Purkinje cell (primary cell): ENCODE measurements around the gene PRAMEF8. TPM values are rescaled to one million over a fixed set of nuclear protein-coding genes. Genes with fewer than 3 reads are reported as not detected.

Experiments
- polyA plus RNA-seq: library from polyadenylated mRNA; unstranded; fragments of >200 nt; fragmentation: Nextera tagmentation; gene quantifications from 2 replicates; pipeline ENCODE4 v1.2.1, GENCODE V29; 2014

The PRAMEF8 gene
- not detected in 2 replicates for polyA plus RNA-seq

GRCh38 chr1:13285037-13285436, at the start of gene PRAMEF8:
Gene PRAMEF8, minus strand, starts transcription at chr1:13285137. Its CDS starts 1,046 bp downstream, at chr1:13284091.

GRCh38 chr1:13315281-13315680, 30.3 kb upstream of the PRAMEF8 start, which contains the start of gene PRAMEF15:
Gene PRAMEF15, plus strand, starts transcription at chr1:13315581. Its CDS starts 2,827 bp downstream, at chr1:13318408.

GRCh38 chr1:13303239-13303638, 18.3 kb upstream of the PRAMEF8 start, which contains the start of gene PRAMEF33:
Gene PRAMEF33, plus strand, starts transcription at chr1:13303539. Its CDS starts 2,416 bp downstream, at chr1:13305955.

GRCh38 chr1:13253898-13254297, 31.0 kb downstream of the PRAMEF8 start, which contains the start of gene PRAMEF5:
Gene PRAMEF5, plus strand, starts transcription at chr1:13254198. Its CDS starts 5,071 bp downstream, at chr1:13259269.

Other genes starting within 250 kb of the PRAMEF8 start
- gene PRAMEF27, start 228.6 kb downstream of the PRAMEF8 start, polyA plus RNA-seq = not detected in 2 replicates
- not detected in 2 replicates for gene HNRNPCL3, start 224.4 kb downstream of the PRAMEF8 start, polyA plus RNA-seq
- not detected in 2 replicates for gene PRAMEF25, start 214.4 kb downstream of the PRAMEF8 start, polyA plus RNA-seq
- gene HNRNPCL2, start 168.3 kb downstream of the PRAMEF8 start, polyA plus RNA-seq = not detected in 2 replicates
- not detected in 2 replicates for gene PRAMEF26, start 129.1 kb downstream of the PRAMEF8 start, polyA plus RNA-seq
- not detected in 2 replicates for gene HNRNPCL4, start 119.5 kb downstream of the PRAMEF8 start, polyA plus RNA-seq
- gene PRAMEF9, start 113.3 kb downstream of the PRAMEF8 start, polyA plus RNA-seq = not detected in 2 replicates
- not detected in 2 replicates for gene PRAMEF13, start 83.7 kb downstream of the PRAMEF8 start, polyA plus RNA-seq
- gene PRAMEF18, start 59.0 kb downstream of the PRAMEF8 start, polyA plus RNA-seq = not detected in 2 replicates
- not detected in 2 replicates for gene PRAMEF5, start 30.9 kb downstream of the PRAMEF8 start, polyA plus RNA-seq
- not detected in 2 replicates for gene PRAMEF33, start 18.4 kb upstream of the PRAMEF8 start, polyA plus RNA-seq
- not detected in 2 replicates for gene PRAMEF15, start 30.4 kb upstream of the PRAMEF8 start, polyA plus RNA-seq
- not detected in 2 replicates for gene PRAMEF14, start 62.0 kb upstream of the PRAMEF8 start, polyA plus RNA-seq
- gene PRAMEF19, start 86.8 kb upstream of the PRAMEF8 start, polyA plus RNA-seq = not detected in 2 replicates
- gene PRAMEF17, start 104.5 kb upstream of the PRAMEF8 start, polyA plus RNA-seq = not detected in 2 replicates
- not detected in 2 replicates for gene PRAMEF20, start 125.3 kb upstream of the PRAMEF8 start, polyA plus RNA-seq
- gene LRRC38, start 228.9 kb upstream of the PRAMEF8 start, polyA plus RNA-seq = not detected in 2 replicates